ENCODE measurements around the gene TRMT10A. TPM values are rescaled to one million over a fixed set of nuclear protein-coding genes. Genes with fewer than 3 reads are reported as not detected.

The TRMT10A gene
- total RNA-seq, 4 donors from 2014 or later = 4.6 to 12.5 (median 6.8) TPM

DNA sequence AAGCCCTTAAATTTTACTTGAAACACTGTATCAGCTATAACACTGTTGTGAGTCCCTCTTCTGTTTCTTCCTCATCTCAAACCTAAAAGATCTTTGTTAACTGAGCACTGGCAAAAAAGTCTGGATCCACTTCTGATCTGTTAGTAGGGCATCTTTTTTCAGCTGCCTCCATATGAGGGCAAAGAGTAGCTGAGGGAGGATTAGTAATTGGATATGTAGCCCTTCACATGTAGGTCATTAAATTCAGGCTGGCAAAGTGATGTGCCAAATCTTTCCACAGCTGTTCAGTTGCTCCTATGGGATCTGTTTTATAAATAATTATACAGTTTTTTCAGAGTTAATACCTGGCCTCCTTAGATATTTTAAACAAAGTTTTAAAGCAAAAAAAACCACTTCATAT, 1.1 kb upstream of the TRMT10A start:
- Histone ChIP-seq H3K4me3 (replicated peaks in 1 of 3) (no peak overlapping the region), H3K4me1 (peaks cover 3 to 5% of the 10 kb centered on the region in 2 donors), H3K27ac (no peak overlapping the region), H3K36me3 (no peaks in the 10 kb centered on the region), H3K27me3 (no peaks in the 10 kb centered on the region), H3K9me3 (no peaks in the 10 kb centered on the region)
- no peak for TF ChIP-seq POLR2A (IDR thresholded peaks at IDR 0.05)
- TF ChIP-seq, protein P1, sequence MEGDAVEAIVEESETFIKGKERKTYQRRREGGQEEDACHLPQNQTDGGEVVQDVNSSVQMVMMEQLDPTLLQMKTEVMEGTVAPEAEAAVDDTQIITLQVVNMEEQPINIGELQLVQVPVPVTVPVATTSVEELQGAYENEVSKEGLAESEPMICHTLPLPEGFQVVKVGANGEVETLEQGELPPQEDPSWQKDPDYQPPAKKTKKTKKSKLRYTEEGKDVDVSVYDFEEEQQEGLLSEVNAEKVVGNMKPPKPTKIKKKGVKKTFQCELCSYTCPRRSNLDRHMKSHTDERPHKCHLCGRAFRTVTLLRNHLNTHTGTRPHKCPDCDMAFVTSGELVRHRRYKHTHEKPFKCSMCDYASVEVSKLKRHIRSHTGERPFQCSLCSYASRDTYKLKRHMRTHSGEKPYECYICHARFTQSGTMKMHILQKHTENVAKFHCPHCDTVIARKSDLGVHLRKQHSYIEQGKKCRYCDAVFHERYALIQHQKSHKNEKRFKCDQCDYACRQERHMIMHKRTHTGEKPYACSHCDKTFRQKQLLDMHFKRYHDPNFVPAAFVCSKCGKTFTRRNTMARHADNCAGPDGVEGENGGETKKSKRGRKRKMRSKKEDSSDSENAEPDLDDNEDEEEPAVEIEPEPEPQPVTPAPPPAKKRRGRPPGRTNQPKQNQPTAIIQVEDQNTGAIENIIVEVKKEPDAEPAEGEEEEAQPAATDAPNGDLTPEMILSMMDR (IDR thresholded peaks at IDR 0.05) = no peak
- no peak for DNase-seq
- intact Hi-C loops (cut with DNase I) = loop anchor here (5.0 kb wide), 2 partner anchors 327 to 382 kb away; partner anchors contain the start of genes DNAJB14 and LAMTOR3

DNA sequence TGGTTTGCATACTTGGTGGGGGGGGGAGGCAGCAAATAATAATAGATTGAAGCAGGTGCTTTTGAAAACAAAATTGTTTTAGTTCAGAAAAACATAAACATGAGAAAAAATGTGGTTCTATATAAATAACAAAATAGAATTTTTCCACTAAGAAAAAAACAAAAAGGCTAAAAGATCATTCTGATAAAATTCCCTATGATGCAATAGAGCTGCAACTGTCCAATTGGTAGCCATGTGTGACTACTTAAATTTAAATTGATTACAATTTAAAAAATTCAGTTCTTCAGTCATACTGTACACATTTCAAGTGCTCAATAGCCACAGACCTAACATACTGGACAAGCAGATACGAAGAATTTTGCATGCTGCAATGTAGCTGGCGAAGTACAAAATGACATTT, 11.0 kb downstream of the TRMT10A start:
- no peak overlapping the region for H3K27ac ChIP-seq
- 98 to 99% methylated on average over 2 of the region's 2 CpGs for WGBS, 2 donors

DNA sequence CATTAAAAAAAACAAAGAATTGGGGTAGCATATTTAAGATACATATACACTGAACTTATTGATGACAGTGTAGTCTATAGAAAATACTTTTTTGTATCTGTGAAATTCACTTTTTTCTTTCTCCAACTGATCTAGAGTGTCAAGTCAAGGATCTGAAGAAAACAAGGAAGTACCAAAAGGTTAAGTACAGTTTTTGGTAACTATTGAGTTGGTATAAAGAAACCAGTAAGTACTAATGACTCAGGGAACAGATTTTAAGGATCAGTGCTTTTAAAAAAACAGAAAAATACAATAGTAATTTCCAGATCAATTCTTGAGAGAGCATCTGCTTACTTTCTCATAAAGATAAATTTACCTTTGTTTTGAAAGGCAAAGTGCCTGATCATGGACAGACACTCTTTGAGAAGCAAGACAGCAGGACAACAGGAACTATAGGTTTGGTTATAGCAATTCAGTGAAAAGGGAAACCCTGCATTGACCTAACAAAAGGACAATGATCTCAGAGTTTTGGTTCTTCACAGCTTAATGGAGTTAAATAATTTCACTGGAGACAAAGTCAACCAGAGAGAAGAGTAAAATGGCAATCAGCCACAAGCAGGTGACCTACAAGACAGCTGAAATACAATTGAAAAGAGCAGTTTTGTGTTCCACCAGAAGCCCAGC, 23.4 kb downstream of the TRMT10A start:
- H3K36me3 ChIP-seq = no peaks in the 10 kb centered on the region
- H3K4me3 ChIP-seq (replicated peaks in 1 of 3) = no peak overlapping the region
- H3K9me3 ChIP-seq = no peaks in the 10 kb centered on the region
- no peak for DNase-seq
- H3K27me3 ChIP-seq = no peaks in the 10 kb centered on the region
- H3K4me1 ChIP-seq = no peaks in the 10 kb centered on the region
- no peak for TF ChIP-seq POLR2A (IDR thresholded peaks at IDR 0.05)
- TF ChIP-seq, protein P1 (IDR thresholded peaks at IDR 0.05) = no peak
- no peak overlapping the region for H3K27ac ChIP-seq
- intact Hi-C loops (cut with DNase I) = no loop called here

More for the DNA sequence above, 11.0 kb downstream of the TRMT10A start:
- Histone ChIP-seq H3K4me3 (replicated peaks in 1 of 3) (no peak overlapping the region), H3K36me3 (no peaks in the 10 kb centered on the region), H3K9me3 (no peaks in the 10 kb centered on the region), H3K27me3 (no peaks in the 10 kb centered on the region), H3K4me1 (no peaks in the 10 kb centered on the region)
- TF ChIP-seq, protein P1 (IDR thresholded peaks at IDR 0.05) = no peak
- no peak for TF ChIP-seq POLR2A (IDR thresholded peaks at IDR 0.05)
- intact Hi-C loops (cut with DNase I) = no loop called here
- DNase-seq = no peak

DNA sequence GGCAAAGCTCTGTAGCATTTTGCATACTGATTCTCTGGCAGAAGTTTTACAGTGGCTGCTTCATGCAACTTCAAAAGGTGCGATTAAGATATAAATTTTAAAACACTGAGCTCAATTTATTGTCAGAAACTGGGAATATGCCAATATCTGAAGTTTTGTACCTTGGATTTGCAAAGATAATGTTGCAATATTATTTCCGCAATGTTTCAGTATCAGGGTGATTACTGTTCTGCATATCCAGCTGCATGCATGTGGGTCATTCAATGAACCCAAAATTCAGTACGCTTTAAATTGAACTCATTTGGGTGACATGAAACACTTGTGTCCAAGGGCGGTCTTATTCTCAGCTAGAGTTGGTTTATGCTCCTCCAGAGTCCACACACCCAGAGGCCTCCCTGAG, 26.2 kb downstream of the TRMT10A start:
- H3K27ac ChIP-seq = no peak overlapping the region
- no peaks in the 10 kb centered on the region for H3K9me3 ChIP-seq
- WGBS, 2 donors = 74 to 77% methylated on average over 4 of the region's 4 CpGs
- no peak for TF ChIP-seq POLR2A (IDR thresholded peaks at IDR 0.05)
- TF ChIP-seq, protein P1 (IDR thresholded peaks at IDR 0.05) = no peak
- H3K27me3 ChIP-seq = no peaks in the 10 kb centered on the region
- H3K36me3 ChIP-seq = no peaks in the 10 kb centered on the region
- intact Hi-C loops (cut with DNase I) = no loop called here
- H3K4me1 ChIP-seq = no peaks in the 10 kb centered on the region
- no peak for DNase-seq
- no peak overlapping the region for H3K4me3 ChIP-seq (replicated peaks in 1 of 3)

DNA sequence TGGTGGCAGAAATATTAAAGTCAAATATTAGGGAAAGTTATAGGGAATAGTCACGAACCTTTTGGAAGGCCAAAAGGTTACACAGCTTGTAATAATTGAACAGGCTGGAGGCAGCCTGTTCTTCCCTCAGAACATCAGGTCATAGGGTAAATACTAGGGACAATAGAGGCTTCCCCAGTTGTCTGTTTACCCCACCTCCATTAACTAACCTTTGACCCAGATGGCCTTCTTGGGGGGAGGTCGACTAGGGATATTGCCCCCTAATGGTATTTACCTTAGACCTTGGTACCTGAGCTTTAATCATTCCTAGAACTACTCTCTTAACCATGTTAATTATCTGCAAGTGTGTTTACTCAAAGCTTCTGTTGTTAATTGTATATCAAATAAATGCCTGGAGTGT, 27.0 kb downstream of the TRMT10A start:
- 43 to 56% methylated on average over 2 of the region's 2 CpGs for WGBS, 2 donors
- no peak for TF ChIP-seq POLR2A (IDR thresholded peaks at IDR 0.05)
- TF ChIP-seq, protein P1 (IDR thresholded peaks at IDR 0.05) = no peak

More for the DNA sequence above, 27.0 kb downstream of the TRMT10A start:
- H3K9me3 ChIP-seq = no peaks in the 10 kb centered on the region
- H3K4me1 ChIP-seq = no peaks in the 10 kb centered on the region
- intact Hi-C loops (cut with DNase I) = no loop called here
- H3K36me3 ChIP-seq = no peaks in the 10 kb centered on the region
- DNase-seq = no peak
- no peak overlapping the region for H3K27ac ChIP-seq
- H3K4me3 ChIP-seq (replicated peaks in 1 of 3) = no peak overlapping the region
- H3K27me3 ChIP-seq = no peaks in the 10 kb centered on the region

Measured in thyroid gland (tissue), 4 donors.